BLaER1 (cell line): ENCODE data around the gene ABLIM2.
"Not testable (repeated sequence)": the region's sequence is repeated elsewhere in the genome, so short reads cannot be mapped to it uniquely, and the experiment has no call there.

Experiments used
- H3K27ac ChIP-seq: shearing (Covaris generic); formaldehyde crosslinking; 2 replicates; pipeline ENCODE4 v1.8.1; 2022
- H3K27me3 ChIP-seq: shearing (Covaris generic); formaldehyde crosslinking; 2 replicates; pipeline ENCODE4 v1.8.1; 2022
- H3K36me3 ChIP-seq: shearing (Covaris generic); formaldehyde crosslinking; 2 replicates; pipeline ENCODE4 v1.8.1; 2022
- H3K4me1 ChIP-seq: shearing (Covaris generic); formaldehyde crosslinking; 2 replicates; pipeline ENCODE4 v1.8.1; 2022
- H3K4me2 ChIP-seq: shearing (Covaris generic); formaldehyde crosslinking; 2 replicates; pipeline ENCODE4 v1.8.1; 2022
- H3K4me3 ChIP-seq: shearing (Covaris generic); formaldehyde crosslinking; 2 replicates; pipeline ENCODE4 v1.8.1; 2022
- H3K9ac ChIP-seq: shearing (Covaris generic); formaldehyde crosslinking; 2 replicates; pipeline ENCODE4 v1.8.1; 2022
- H3K9me3 ChIP-seq: shearing (Covaris generic); formaldehyde crosslinking; 2 replicates; pipeline ENCODE4 v1.8.1; 2022
- H4K20me1 ChIP-seq: shearing (Covaris generic); formaldehyde crosslinking; 2 replicates; pipeline ENCODE4 v1.8.1; 2022
- Cebpa-rat ChIP-seq: shearing (Covaris generic); IDR thresholded peaks from 2 replicates; pipeline ENCODE4 v1.8.1; 2022

Gene ABLIM2

DNA sequence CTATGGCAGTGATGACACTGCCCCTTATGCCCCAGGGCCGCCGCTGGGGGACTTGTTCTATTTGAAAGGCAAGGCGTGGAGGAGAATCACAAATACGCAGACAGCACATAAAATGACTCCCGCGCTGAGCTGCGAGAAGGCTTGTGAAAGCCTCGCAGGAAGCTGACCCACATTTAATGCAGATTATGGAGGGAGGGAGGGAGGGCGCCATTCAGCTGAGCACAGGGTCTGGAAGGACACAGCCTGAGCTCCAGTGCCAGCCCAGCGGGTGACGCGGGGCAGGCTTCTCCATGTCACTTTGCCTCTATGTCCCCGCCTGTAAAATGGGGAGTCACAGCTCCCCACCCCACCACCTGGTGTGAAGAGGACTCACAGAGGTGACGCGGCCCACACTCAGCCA lies 14.3 kb downstream of the ABLIM2 start:
- Histone ChIP-seq H3K4me3 (no peak overlapping the region), H3K4me2 (no peak overlapping the region), H4K20me1 (peaks cover 6% of the 10 kb centered on the region; the same call in 1 of the 2 replicates), H3K27me3 (no peaks in the 10 kb centered on the region), H3K9me3 (0 out of 2 replicates have a peak, but pooled peaks cover 4% of the 10 kb centered on the region), H3K9ac (no peak overlapping the region), H3K27ac (no peak overlapping the region), H3K36me3 (no peaks in the 10 kb centered on the region), H3K4me1 (peaks cover 44% of the 10 kb centered on the region)
- no peak for TF ChIP-seq Cebpa-rat

DNA sequence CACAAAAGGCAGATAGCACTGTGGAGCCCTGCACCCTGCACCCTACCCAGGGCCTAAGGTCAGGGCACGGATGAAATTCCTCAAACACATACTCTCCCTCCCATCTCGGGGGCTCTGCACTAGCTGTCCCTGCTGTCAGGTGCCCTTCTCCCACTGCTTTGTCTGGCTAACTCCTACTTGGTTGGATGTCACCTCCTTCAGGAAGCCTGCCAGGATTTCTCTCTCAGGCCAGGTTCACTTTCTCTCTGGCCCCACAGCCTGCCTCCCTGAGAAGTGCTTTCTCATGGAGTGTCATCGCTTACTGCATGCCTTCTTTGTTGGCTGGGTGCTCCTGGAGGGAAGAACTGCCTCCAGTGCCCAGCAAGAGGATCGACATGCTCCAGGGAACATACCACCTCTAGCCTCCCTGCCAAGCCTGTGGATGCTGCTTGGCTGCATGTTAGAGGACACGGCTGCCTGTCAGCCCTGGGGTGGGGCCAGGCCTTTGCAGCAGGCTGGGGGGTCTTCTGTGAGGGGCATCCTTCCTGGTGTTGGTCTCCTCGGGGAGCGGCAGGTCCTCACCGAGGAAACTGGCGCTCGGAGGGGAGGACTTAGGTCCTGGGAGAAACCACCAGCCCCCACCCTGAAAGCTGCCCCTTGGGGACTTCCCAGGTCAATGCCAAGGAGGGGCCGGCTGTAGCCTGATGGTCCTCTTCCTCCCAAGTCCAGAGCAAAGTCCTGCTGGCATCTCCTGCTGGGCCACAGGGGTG lies 15.0 kb downstream of the ABLIM2 start:
- no peak for TF ChIP-seq Cebpa-rat
- H3K4me3 ChIP-seq, result no peak overlapping the region
- no peak overlapping the region for H3K27ac ChIP-seq
- H3K9me3 ChIP-seq, result 0 out of 2 replicates have a peak, but pooled peaks cover 4% of the 10 kb centered on the region
- no peaks in the 10 kb centered on the region for H3K27me3 ChIP-seq
- no peak overlapping the region for H3K9ac ChIP-seq
- peaks cover 36% of the 10 kb centered on the region for H3K4me1 ChIP-seq
- H3K4me2 ChIP-seq, result no peak overlapping the region
- no peaks in the 10 kb centered on the region for H3K36me3 ChIP-seq
- H4K20me1 ChIP-seq, result peaks cover 6% of the 10 kb centered on the region; the same call in 1 of the 2 replicates

DNA sequence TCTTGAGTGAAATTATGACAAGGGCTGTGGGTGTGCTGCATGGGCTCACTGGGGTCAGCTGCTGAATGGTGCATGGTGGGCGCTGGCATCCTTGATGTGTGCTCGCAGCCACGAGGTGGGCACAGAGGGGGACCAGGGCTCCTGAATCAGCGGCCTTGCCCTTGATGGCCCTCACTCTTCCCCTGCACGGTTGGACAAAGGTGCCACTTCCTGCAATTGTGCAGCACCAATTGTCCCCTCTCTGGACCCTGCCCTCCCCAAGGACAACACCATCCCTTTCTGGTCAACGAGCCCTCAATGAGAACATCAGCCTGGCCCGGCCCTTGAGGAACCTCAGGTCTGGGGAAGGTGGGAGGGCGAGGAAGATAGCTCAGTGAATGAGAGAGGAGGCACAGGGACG lies 16.1 kb downstream of the ABLIM2 start:
- Histone ChIP-seq H3K9ac (no peak overlapping the region), H4K20me1 (no peaks in the 10 kb centered on the region), H3K27me3 (no peaks in the 10 kb centered on the region), H3K9me3 (0 out of 2 replicates have a peak, but pooled peaks cover 10% of the 10 kb centered on the region), H3K36me3 (no peaks in the 10 kb centered on the region), H3K4me1 (peaks cover 26% of the 10 kb centered on the region), H3K4me2 (no peak overlapping the region), H3K27ac (no peak overlapping the region), H3K4me3 (no peak overlapping the region)
- TF ChIP-seq Cebpa-rat, result no peak

DNA sequence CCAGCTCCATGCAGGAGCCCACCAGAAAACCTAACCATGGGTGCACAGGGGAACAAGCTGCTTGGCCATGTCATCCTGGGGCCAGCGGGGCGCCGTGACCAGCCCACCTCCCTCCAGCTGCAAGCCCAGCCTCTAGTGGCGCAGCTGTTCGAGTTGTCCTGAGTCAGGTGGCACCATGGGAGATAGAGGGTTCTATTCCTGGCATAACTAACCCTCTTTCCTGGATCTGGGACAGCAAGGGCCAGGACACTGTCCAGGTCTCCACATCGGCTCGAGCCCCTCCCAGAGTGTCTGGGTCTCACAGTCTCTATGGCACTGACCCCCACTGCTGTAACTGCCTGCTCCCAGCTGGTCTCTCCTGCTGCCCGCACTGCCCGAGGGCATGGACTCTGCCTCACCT lies 16.7 kb downstream of the ABLIM2 start:
- 0 out of 2 replicates have a peak, but pooled peaks cover 10% of the 10 kb centered on the region for H3K9me3 ChIP-seq
- H3K36me3 ChIP-seq, result no peaks in the 10 kb centered on the region
- H3K27me3 ChIP-seq, result no peaks in the 10 kb centered on the region
- peaks cover 26% of the 10 kb centered on the region for H3K4me1 ChIP-seq
- H3K4me2 ChIP-seq, result no peak overlapping the region
- TF ChIP-seq Cebpa-rat, result no peak
- H3K4me3 ChIP-seq, result no peak overlapping the region
- no peak overlapping the region for H3K9ac ChIP-seq
- no peak overlapping the region for H3K27ac ChIP-seq
- no peaks in the 10 kb centered on the region for H4K20me1 ChIP-seq

DNA sequence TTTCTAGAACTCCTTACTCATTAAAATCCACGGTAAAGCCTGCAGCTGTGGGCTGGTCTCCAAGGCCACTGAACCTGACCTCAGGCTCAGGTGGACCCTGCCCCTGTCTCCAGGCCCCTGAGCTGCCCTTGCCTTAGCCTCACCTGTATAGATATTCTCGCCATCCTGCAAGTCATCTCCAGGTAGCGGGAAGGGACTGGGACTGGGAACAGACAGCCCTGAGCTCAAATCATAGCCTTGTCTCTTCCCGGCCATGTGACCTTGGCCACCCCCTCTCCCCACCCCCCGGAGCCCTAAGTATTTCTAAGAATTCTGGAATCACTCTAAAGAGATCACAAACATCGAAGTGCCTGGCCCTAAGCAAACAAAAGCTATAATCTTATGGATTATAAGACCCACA lies 17.7 kb downstream of the ABLIM2 start:
- Histone ChIP-seq H3K27me3 (no peaks in the 10 kb centered on the region), H3K36me3 (no peaks in the 10 kb centered on the region), H3K4me2 (no peak overlapping the region), H3K4me3 (no peak overlapping the region), H3K9me3 (0 out of 2 replicates have a peak, but pooled peaks cover 10% of the 10 kb centered on the region), H4K20me1 (no peaks in the 10 kb centered on the region), H3K9ac (no peak overlapping the region), H3K4me1 (peaks cover 23% of the 10 kb centered on the region; the same call in 1 of the 2 replicates), H3K27ac (no peak overlapping the region)
- TF ChIP-seq Cebpa-rat, result no peak

DNA sequence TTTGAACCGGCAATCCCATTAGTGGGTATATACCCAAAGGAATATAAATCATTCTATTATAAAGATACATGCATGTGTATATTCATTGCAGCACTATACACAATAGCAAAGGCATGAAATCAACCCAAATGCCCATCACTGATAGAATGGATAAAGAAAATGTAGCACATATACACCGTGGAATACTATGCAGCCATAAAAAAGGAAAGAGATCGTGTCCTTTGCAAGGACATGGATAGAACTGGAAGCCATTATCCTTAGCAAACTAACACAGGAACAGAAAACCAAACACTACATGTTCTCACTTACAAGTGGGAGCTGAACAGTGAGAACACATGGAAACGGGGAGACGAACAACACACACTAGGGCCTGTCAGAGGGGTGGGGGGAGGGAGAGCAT lies 18.9 kb downstream of the ABLIM2 start:
- H3K36me3 ChIP-seq, H3K27ac ChIP-seq: not testable (repeated sequence)

DNA sequence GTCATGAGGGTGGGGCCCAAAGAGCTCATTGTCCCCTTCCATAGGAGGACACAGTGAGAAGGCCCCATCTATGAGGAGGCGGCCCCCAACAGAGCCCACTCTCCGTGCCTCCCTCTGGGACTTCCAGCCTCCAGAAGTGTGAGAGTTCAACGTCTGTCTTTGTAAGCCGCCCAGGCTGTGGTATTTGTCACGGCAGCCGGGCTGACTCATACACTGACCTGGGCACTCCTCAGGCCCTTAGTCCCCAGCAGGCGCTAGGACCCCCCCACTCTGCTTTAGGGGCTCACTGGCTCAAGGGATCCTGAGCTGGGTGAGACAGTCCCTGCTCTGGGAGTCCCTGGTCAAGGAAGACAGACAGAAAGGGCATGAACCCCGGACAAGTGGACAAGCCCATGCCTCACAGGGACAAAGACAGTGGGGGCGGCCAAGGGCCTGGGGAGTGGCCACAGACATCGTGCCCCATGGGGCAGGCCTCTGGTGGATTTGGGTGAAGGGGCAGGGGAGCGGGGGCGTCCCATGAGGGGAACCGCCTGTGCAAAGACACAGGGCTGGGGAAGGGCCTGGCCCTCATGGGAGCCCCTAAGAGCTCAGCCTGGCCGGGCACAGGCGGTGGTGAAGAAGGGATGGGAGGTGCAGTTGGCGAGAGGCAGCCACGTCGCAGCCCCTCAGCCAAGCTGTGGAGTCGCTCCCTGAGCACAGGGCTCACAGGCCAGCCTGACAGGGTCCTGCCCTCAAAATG lies 21.5 kb downstream of the ABLIM2 start:
- Histone ChIP-seq H3K9ac (no peak overlapping the region), H3K36me3 (no peaks in the 10 kb centered on the region), H3K4me1 (peaks cover 51% of the 10 kb centered on the region), H3K9me3 (0 out of 2 replicates have a peak, but pooled peaks cover 10% of the 10 kb centered on the region), H4K20me1 (no peaks in the 10 kb centered on the region), H3K4me3 (no peak overlapping the region), H3K27me3 (no peaks in the 10 kb centered on the region; the same call in 1 of the 2 replicates), H3K27ac (peak overlapping the region; percentile 11; the same call in 1 of the 2 replicates), H3K4me2 (no peak overlapping the region)
- TF ChIP-seq Cebpa-rat, result no peak

More for the DNA sequence above, 18.9 kb downstream of the ABLIM2 start:
- not testable (repeated sequence) for H3K27me3 ChIP-seq, H3K9ac ChIP-seq, H3K4me3 ChIP-seq, H4K20me1 ChIP-seq, H3K4me2 ChIP-seq
- 0 out of 2 replicates have a peak, but pooled peaks cover 10% of the 10 kb centered on the region for H3K9me3 ChIP-seq
- H3K4me1 ChIP-seq, result peaks cover 35% of the 10 kb centered on the region

DNA sequence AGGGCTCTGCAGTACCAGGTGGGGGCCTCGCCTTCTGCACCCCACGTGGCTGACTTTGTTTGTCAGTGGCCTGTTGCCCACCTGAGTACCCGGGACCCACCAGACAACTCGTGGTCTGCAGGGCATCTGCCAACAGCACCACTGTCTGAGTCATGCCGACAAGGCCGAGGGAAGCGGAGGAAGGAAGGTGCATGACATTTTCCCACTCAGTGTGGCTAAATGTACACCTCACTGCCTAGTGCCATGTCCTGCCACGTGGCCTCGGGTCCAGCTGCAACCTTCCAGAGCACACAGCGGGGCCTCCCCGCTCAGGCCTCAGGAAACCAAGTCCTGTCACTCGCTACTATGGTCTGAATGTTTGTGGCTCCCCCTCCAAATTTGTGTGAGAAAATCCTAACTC lies 22.1 kb downstream of the ABLIM2 start:
- Histone ChIP-seq H3K36me3 (no peaks in the 10 kb centered on the region), H3K27me3 (no peaks in the 10 kb centered on the region; the same call in 1 of the 2 replicates), H3K27ac (no peak overlapping the region), H3K4me2 (no peak overlapping the region), H3K4me3 (no peak overlapping the region), H3K4me1 (peaks cover 57% of the 10 kb centered on the region), H4K20me1 (no peaks in the 10 kb centered on the region), H3K9ac (no peak overlapping the region), H3K9me3 (0 out of 2 replicates have a peak, but pooled peaks cover 10% of the 10 kb centered on the region)
- TF ChIP-seq Cebpa-rat, result no peak

DNA sequence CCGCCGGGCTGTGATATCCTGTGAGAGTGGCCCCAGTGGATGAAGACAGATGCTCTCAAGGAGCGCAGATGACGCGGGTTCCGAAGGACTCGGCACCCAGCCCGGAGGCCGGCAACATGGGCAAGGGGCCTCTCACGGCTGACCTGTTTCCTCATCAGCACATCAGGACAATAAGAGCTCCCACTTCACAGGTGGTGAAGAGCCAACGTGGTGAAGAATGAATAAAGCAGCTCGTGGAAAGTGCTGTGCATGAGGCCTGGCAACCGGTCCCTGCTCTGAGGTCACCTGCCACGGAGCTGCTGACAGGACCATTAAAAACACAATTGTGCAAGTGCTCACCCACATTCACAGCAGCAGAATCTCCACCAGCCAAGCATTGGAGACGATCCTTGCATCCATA lies 22.9 kb downstream of the ABLIM2 start:
- Histone ChIP-seq H3K4me1 (peaks cover 65% of the 10 kb centered on the region), H3K9ac (no peak overlapping the region), H3K4me2 (peak overlapping the region; percentile 88; the same call in 1 of the 2 replicates), H3K36me3 (no peaks in the 10 kb centered on the region), H3K27ac (no peak overlapping the region), H3K4me3 (no peak overlapping the region), H3K27me3 (no peaks in the 10 kb centered on the region; the same call in 1 of the 2 replicates), H4K20me1 (no peaks in the 10 kb centered on the region), H3K9me3 (0 out of 2 replicates have a peak, but pooled peaks cover 10% of the 10 kb centered on the region)
- TF ChIP-seq Cebpa-rat, result no peak
